Keratinocyte (primary cell): Measurements from ENCODE around the gene POU5F2. TPM values are rescaled to one million over a fixed set of nuclear protein-coding genes. Genes with fewer than 3 reads are reported as not detected.

Experiments used
- DNase-seq: peaks from one replicate; pipeline ENCODE4 v3.0.0-alpha.2; 2011; ENCODE audit warnings: low read depth, missing footprints, low spot score
- FAIRE-seq: peaks from 2 replicates; lab custom pipeline; 2011; peaks lifted over from hg19 to GRCh38; lab: Jason Lieb, UNC
- H2AFZ ChIP-seq: 2 replicates; pipeline ENCODE4 v1.6.0; 2012; ENCODE audit warnings: low read length, control low read depth, inconsistent platforms; ENCODE audit not compliant: control insufficient read depth
- H3K27ac ChIP-seq: 2 replicates; pipeline ENCODE4 v1.5.1; 2011; ENCODE audit warnings: low read length; ENCODE audit not compliant: control insufficient read depth, insufficient read depth
- H3K27me3 ChIP-seq: 3 replicates; pipeline ENCODE4 v1.6.0; 2011; ENCODE audit warnings: low read length; ENCODE audit not compliant: control insufficient read depth, insufficient read depth; ENCODE audit errors: extremely low read depth
- H3K36me3 ChIP-seq, 2 experiments: 2 replicates in 1 of 2; 3 replicates in 1 of 2; pipeline ENCODE4 v1.5.1; 2011; ENCODE audit warnings: low read length in 2 of 2, mild to moderate bottlenecking in 1 of 2; ENCODE audit not compliant: control insufficient read depth in 2 of 2, insufficient read depth in 2 of 2; ENCODE audit errors: extremely low read depth in 1 of 2
- H3K4me1 ChIP-seq: 3 replicates; pipeline ENCODE4 v1.5.1; 2011; ENCODE audit warnings: low read length; ENCODE audit not compliant: control insufficient read depth, insufficient read depth; ENCODE audit errors: extremely low read depth
- H3K4me2 ChIP-seq: 3 replicates; pipeline ENCODE4 v1.6.0; 2011; ENCODE audit warnings: low read depth, low read length; ENCODE audit not compliant: control insufficient read depth, insufficient read depth; ENCODE audit errors: extremely low read depth
- H3K4me3 ChIP-seq, 3 experiments: fragments of 200-600 bp in 1 of 3; sonication (generic) in 1 of 3; 2 replicates in 2 of 3; 3 replicates in 1 of 3; pipeline ENCODE4 v1.5.1; 2011 to 2016; ENCODE audit warnings: low read length in 3 of 3, mild to moderate bottlenecking in 3 of 3, control low read depth in 2 of 3, inconsistent platforms in 1 of 3, low read depth in 1 of 3, mixed read lengths in 1 of 3, mixed run types in 1 of 3, moderate library complexity in 1 of 3; ENCODE audit not compliant: control insufficient read depth in 2 of 3, insufficient read depth in 2 of 3; ENCODE audit errors: extremely low read depth in 1 of 3
- H3K79me2 ChIP-seq: 2 replicates; pipeline ENCODE4 v1.6.0; 2012; ENCODE audit warnings: low read length; ENCODE audit not compliant: control insufficient read depth, insufficient read depth
- H3K9ac ChIP-seq: 3 replicates; pipeline ENCODE4 v1.6.0; 2011; ENCODE audit warnings: low read length; ENCODE audit not compliant: control insufficient read depth, insufficient read depth; ENCODE audit errors: extremely low read depth
- H3K9me1 ChIP-seq: 3 replicates; pipeline ENCODE4 v1.6.0; 2011; ENCODE audit warnings: low read length; ENCODE audit not compliant: control insufficient read depth, insufficient read depth; ENCODE audit errors: extremely low read depth
- H3K9me3 ChIP-seq: 2 replicates; pipeline ENCODE4 v1.5.1; 2012; ENCODE audit warnings: low read depth, low read length; ENCODE audit not compliant: control insufficient read depth
- H4K20me1 ChIP-seq: 3 replicates; pipeline ENCODE4 v1.6.0; 2011; ENCODE audit warnings: low read length; ENCODE audit not compliant: control insufficient read depth, insufficient read depth; ENCODE audit errors: extremely low read depth
- CTCF ChIP-seq, 3 experiments: IDR thresholded peaks in 1 of 3; conservative IDR thresholded peaks in 1 of 3; optimal IDR thresholded peaks in 1 of 3; 2 replicates in 2 of 3; 3 replicates in 1 of 3; pipeline versions ENCODE3 to v1.5.1; 2011; ENCODE audit warnings: low read length in 3 of 3, mild to moderate bottlenecking in 3 of 3, moderate library complexity in 2 of 3, control low read depth in 1 of 3, inconsistent platforms in 1 of 3; ENCODE audit not compliant: insufficient read depth in 2 of 3; ENCODE audit errors: extremely low read depth in 1 of 3
- EZH2 ChIP-seq: IDR thresholded peaks from one replicate; pipeline ENCODE4 v1.6.1; 2012; ENCODE audit warnings: inconsistent platforms, mild to moderate bottlenecking, low read length, moderate library complexity
- dilution Hi-C: fragments of 300-500 bp; cut with MboI; formaldehyde crosslinking; loops from one replicate; pipeline ENCODE4 v1.7.0; 2020; ENCODE audit warnings: low sequenced_read_pairs; ENCODE audit not compliant: extremely low pct_ligation_motif_present
- polyA plus RNA-seq, 5 experiments: library from polyadenylated mRNA; depleted of rRNA in 3 of 5; stranded (reverse) in 3 of 5; stranded (forward) in 1 of 5; unstranded in 1 of 5; fragments of >200 nt; gene quantifications; 1 replicate in 1 of 5; 2 replicates in 3 of 5; 3 replicates in 1 of 5; pipeline versions ENCODE4 v1.2.1 to v1.2.3, GENCODE V29; 2011 to 2012; ENCODE audit warnings: missing spikeins in 2 of 5, low read depth in 1 of 5, low replicate concordance in 1 of 5

Gene POU5F2
- polyA plus RNA-seq, 1 donor (not counting 4 experiments of a cell fraction or from before 2014, with no cell fraction given): 0.09 TPM

- no peak overlapping the region for H3K4me3 ChIP-seq
- H3K9ac ChIP-seq: no peak overlapping the region
- H3K27ac ChIP-seq: no peak overlapping the region
- no peaks in the 10 kb centered on the region for H3K36me3 ChIP-seq
- no peaks in the 10 kb centered on the region for H3K4me1 ChIP-seq
- no peaks in the 10 kb centered on the region for H3K9me3 ChIP-seq
- H3K79me2 ChIP-seq: no peaks in the 10 kb centered on the region
- H3K9me1 ChIP-seq: no peaks in the 10 kb centered on the region
- FAIRE-seq (no peak), DNase-seq (no peak)
- no peaks in the 10 kb centered on the region for H4K20me1 ChIP-seq
- H3K27me3 ChIP-seq: no peaks in the 10 kb centered on the region
- no peak overlapping the region for H2AFZ ChIP-seq
- H3K4me2 ChIP-seq: no peak overlapping the region
- no peak for TF ChIP-seq CTCF (optimal IDR thresholded peaks at IDR 0.05 in 1 of 3, IDR thresholded peaks at IDR 0.05 in 1 of 3, conservative IDR thresholded peaks at IDR 0.05 in 1 of 3; ENCODE audit: extremely low read depth in 1 of 3, insufficient read depth in 2 of 3, low read length in 3 of 3)
- no peak for TF ChIP-seq EZH2
- dilution Hi-C loops: no loop called here
Measured at GRCh38 chr5:93716453-93716852, 24.9 kb downstream of the POU5F2 start.

- DNase-seq: no peak
- Histone ChIP-seq H3K27me3 (no peaks in the 10 kb centered on the region), H4K20me1 (no peaks in the 10 kb centered on the region), H3K4me1 (no peaks in the 10 kb centered on the region), H3K4me3 (no peak overlapping the region), H3K27ac (no peak overlapping the region), H3K4me2 (no peak overlapping the region), H3K36me3 (no peaks in the 10 kb centered on the region), H3K9me1 (no peaks in the 10 kb centered on the region), H3K9ac (no peak overlapping the region), H3K9me3 (no peaks in the 10 kb centered on the region), H2AFZ (no peak overlapping the region), H3K79me2 (no peaks in the 10 kb centered on the region)
- dilution Hi-C loops: no loop called here
- FAIRE-seq: no peak
- TF ChIP-seq EZH2: no peak
- no peak for TF ChIP-seq CTCF (optimal IDR thresholded peaks at IDR 0.05 in 1 of 3, IDR thresholded peaks at IDR 0.05 in 1 of 3, conservative IDR thresholded peaks at IDR 0.05 in 1 of 3; ENCODE audit: extremely low read depth in 1 of 3, insufficient read depth in 2 of 3, low read length in 3 of 3)
Measured at GRCh38 chr5:93715761-93716160, 25.6 kb downstream of the POU5F2 start.
